CD4-positive, alpha-beta T cell treated with Interleukin-12 subunit alpha and Interleukin-12 subunit beta, for 1 hour (primary cell): ENCODE data around the gene HS3ST4.

Experiments used
- DNase-seq: peaks from one replicate; pipeline ENCODE4 v3.0.0-alpha.2; 2020

HS3ST4 gene

DNA sequence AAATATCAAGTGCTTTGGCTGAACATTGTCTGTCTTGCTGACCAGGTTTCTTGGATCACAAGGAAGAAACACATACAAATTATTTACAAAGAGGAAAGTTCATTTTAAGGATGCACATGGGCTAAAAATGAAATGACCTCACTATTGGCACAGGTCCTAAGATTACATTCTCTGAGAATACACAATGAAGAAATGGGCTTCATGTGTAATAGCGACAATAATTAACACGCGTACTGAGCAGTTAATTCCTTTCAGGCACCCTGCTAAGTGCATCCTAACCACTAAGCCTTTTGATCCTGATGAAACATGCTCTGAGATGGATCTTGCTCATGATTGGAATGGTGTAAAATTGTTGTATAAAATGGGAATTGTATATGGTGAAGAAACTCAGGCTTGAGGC is 429.0 kb downstream of the HS3ST4 start:
- no peak for DNase-seq

GRCh38 chr16:26128296-26128695 is 436.5 kb downstream of the HS3ST4 start:
- DNase-seq, result no peak

DNA sequence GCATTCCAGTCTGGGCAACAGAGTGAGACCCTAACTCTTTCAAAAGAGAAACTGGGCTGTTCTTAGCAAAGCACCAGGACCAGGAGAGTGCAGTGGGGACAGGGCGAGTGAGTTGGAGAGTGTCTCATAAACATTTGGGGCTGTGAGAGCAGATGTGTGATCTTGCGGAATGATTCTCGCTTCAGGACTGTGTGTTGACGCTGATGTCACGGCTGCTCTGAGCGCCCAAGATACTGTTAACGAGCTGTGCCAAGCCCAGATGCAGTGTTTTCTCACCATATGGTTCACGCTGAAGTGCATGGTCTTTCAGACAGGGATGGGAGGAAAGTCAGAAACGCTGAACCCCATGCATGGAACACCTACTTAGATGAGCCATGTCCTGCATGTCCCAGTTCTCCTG is 438.2 kb downstream of the HS3ST4 start:
- no peak for DNase-seq

DNA sequence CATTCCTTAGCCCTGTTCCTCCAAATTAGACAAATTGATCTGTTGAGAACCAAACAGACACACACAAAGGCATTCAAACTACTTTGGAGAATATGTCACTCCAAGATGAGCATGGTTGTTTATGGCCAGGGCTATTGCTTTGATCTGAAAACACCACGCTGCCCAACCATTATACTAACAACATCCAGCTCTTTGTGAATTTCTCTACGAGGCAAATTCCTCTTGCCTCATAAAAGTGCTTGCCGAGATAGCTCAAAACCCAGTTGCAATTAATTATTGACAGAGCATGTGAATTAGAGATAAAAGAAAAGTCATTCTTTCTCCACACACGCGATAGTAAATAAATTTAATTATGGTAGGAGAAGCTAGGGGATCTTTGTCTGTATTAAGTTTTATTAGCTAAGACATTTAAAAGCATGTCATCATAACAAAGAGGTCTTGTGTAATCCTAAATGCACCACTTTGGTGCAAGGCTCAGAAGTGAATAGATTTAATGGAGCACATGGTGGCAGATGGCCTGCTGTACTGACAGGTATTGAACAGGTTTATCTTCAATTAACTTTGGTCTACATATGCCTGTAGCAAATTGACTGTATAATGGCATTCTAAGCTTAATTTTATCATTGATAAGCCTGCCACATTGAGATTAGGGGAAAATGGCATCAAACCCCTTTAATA is 441.8 kb downstream of the HS3ST4 start:
- DNase-seq, result no peak

- DNase-seq, result no peak
Observed at GRCh38 chr16:26134588-26134987, 442.8 kb downstream of the HS3ST4 start.

- DNase-seq, result no peak
Observed at GRCh38 chr16:26137956-26138355, 446.2 kb downstream of the HS3ST4 start.

DNA sequence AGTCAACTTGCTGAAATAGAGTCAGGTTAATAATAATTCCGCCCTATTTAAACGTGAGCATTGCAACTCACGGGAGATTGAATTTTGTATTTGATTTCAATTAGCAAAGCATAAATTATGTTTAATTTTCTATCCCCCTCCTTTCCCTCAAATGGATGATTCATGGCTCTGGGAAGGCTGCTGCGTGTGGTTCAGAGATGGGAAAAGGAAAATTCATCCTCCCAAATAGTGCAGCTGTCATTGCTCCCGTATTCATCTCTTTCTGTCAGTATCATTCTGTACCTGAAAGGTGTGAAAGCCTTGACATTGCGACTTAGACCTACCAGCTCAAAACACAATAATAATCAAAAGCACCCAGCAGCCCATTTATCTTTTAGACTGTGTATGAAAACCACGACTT is 447.3 kb downstream of the HS3ST4 start:
- no peak for DNase-seq

- no peak for DNase-seq
Observed at GRCh38 chr16:26139884-26140283, 448.1 kb downstream of the HS3ST4 start.

DNA sequence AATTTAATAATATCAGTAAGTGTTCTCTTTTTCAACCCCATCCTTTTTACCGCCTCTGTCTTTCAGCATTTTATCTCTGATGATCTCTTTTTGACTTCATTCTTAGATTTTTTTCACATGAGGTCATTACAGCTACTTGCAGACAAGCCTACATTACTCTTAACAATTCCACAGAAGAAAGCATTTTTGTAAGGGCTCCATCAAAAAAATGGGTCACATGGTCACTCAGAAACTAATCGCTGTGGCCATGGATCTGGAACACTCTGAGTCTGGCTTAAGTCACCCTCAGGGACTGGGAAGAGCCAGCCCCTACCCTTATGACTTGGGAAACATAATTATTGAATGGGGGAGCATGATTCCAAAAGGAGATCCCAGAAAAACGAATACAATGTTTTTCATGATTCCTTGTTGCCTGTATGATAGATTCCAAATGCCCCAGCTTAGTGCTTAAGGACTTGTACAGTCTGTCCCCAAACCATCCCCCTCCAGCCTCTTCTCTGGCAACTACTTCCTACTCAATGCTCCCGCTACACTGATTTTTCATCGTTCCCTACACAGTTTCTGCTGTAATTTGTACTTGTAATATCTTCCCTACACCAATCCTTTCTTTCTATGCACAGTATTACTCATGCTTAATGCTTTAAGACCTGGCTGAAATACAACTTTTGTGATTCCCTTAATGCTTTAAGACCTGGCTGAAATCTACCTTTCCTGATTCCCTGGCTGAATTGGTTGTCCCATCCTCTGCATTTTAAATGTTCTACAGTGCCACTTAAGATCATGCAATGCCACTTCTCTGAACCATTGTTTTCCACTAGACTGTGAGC is 457.8 kb downstream of the HS3ST4 start:
- no peak for DNase-seq

DNA sequence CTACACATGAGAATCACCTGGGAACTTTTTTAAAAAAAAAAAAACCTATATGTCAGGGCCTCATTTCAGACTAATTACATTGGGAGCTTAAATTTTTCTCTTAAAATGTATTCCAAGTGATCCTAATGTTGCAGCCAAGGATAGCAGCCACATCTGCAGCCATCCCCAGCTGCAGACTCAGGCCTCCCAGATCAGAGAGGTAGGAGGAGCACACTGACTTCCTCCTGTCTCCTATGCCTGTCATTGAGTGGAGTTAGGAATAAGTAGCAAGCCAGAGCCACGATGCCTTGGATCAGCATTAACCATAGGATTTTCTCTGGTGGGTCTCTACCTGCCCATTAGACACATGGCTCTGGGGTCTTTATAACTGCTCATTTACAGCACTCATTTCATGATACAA is 463.5 kb downstream of the HS3ST4 start:
- DNase-seq, result no peak

- no peak for DNase-seq
Observed at GRCh38 chr16:26157319-26157718, 465.6 kb downstream of the HS3ST4 start.

DNA sequence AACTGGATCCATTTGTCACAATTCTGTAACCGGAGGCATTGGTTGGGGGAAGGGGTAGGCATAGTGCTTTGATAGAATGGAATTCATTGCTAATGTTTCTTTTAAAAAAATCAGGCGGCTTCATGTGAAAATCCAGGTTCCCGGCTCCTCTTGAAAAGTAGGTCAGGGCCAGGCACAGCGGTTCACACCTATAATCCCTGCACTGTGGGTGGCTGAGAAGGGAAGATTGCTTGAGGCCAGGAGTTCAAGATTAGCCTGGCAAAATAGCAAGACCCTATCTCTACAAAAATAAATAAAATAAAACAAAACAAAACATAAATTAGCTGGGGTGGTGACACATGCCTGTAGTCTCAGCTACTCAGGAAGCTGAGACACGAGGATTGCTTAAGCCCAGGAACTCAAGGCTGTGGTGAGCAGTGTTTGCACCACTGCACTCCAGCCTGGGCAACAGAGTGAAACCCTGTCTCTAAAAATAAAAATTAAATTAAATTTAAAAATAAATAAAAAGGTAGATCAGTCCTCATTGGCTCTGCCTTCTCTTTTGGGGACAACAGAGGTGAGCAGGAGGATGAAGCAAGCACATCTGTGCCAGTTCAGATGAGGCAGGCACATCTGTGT is 466.5 kb downstream of the HS3ST4 start:
- DNase-seq, result no peak

DNA sequence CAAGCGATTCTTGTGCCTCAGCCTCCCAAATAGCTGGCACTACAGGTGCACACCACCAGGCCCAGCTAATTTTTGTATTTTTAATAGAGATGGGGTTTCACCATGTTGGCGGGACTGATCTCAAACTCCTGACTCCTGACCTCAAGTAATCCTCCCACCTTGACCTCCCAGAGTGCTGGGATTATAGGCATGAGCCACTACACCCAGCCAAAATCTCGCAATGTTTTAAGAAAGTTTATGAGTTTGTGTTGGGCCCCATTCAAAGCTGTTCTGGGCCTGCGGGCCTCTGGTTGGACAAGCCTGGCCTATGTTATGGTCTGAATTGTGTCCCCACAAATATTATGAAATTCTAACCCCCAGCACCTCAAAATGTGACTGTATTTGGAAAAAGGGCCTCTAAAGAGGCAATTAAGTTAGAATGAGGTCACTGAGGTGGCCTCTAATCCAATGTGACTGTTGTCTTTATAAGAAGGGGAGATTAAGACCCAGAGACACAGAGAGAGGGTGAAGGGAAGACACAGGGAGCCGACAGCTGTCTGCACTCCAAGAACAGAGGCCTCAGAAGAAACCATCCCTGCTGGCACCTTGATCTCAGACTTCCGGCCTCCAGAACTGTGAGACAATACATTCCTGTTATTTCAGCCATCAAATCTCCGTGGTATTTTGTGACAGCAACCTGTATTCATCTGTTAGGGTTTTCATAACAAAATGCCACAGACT is 469.9 kb downstream of the HS3ST4 start:
- DNase-seq, result no peak

DNA sequence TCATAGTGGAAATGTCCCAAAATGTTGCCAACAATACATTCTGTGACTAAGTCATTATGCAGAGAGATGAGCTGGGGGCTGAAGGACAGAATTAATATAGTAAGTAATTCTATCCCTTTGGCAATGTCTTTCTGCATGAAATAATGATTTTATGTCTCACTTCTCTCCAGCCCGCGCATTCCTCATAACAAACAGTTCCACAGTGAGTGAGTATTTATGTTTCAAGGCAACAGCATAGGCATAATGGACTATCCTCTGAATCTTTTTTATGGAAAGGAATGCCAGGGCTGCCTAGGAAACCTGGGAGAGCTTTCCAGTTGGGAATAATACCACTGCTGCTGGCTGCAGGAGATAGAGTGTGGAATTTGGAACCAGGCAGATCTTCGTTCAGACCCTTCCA is 477.7 kb downstream of the HS3ST4 start:
- no peak for DNase-seq

- no peak for DNase-seq
Observed at GRCh38 chr16:26175944-26176343, 484.2 kb downstream of the HS3ST4 start.

DNA sequence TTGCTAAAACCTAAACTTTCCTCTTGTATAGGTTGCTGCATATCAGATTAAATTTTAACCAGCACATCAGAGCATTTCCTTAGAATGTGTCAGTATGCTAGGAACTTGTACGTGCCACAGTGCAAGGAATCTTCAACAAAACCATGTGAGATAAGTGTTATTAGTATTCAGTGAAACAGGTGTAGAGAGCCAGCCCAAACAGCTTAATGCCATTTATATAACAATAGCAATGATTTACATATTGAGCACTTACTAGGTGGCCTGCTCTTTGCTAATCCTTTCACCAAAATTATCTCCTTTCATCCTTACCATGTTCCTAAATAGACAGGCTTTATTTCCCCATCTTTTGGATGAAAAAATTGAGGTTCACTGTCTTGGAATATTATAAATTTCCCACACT is 485.7 kb downstream of the HS3ST4 start:
- no peak for DNase-seq

- no peak for DNase-seq
Observed at GRCh38 chr16:26178298-26178697, 486.5 kb downstream of the HS3ST4 start.

DNA sequence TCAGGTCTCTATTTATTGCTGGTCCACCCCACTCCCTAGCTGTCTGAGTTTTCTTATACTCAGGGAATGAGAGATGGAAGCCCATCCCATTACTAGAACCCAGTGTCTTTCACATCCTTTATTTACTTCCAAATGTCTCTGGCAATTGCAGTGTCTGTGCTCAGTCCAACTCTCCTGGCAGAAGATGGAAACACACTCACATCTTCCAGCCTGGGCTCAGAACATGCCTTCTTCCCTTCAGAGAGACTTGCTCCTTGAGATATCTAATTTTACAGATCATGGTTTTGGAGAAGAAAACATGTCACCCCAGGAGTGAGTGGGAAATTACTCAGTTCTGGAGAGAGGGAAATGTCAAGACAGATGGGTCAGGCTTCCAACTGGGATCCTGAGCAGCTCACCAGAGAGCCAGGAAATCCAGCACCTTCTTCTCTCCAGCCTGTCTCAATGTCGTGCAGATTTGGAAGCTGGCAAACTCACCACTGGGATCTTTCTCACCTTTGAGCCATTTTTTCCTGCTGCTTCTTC is 494.4 kb downstream of the HS3ST4 start:
- no peak for DNase-seq
